DOHH2 (cell line): Measurements from ENCODE around the gene MACROD2.

Experiments used
- H3F3A ChIP-seq: fragments of 200-600 bp; sonication (generic), shearing (Covaris generic); 2 replicates; pipeline ENCODE4 v1.6.0; 2016; ENCODE audit warnings: antibody characterized with exemption, mild to moderate bottlenecking; ENCODE audit not compliant: control insufficient read depth, insufficient read depth
- H3K27ac ChIP-seq: fragments of 200-600 bp; sonication (generic); 2 replicates; pipeline ENCODE4 v1.5.1; 2014; ENCODE audit warnings: low read depth, mild to moderate bottlenecking, low read length, moderate library complexity
- H3K27me3 ChIP-seq: fragments of 200-600 bp; sonication (generic); 2 replicates; pipeline ENCODE4 v1.6.1; 2014; ENCODE audit warnings: mild to moderate bottlenecking, low read length, mixed read lengths; ENCODE audit not compliant: control insufficient read depth
- H3K36me3 ChIP-seq: fragments of 200-600 bp; sonication (generic); 2 replicates; pipeline ENCODE4 v1.6.1; 2014; ENCODE audit warnings: mild to moderate bottlenecking, low read length, moderate library complexity, mixed read lengths; ENCODE audit not compliant: control insufficient read depth
- H3K4me1 ChIP-seq: fragments of 200-600 bp; sonication (generic); 2 replicates; pipeline ENCODE4 v1.6.1; 2014; ENCODE audit warnings: mild to moderate bottlenecking, low read length, mixed read lengths; ENCODE audit not compliant: control insufficient read depth
- H3K4me2 ChIP-seq: fragments of 200-600 bp; sonication (generic); 2 replicates; pipeline ENCODE4 v1.6.0; 2014; ENCODE audit warnings: mild to moderate bottlenecking, low read length, moderate library complexity
- H3K4me3 ChIP-seq: fragments of 200-600 bp; sonication (generic); 2 replicates; pipeline ENCODE4 v1.5.1; 2014; ENCODE audit warnings: mild to moderate bottlenecking, low read length, mixed read lengths
- H3K79me2 ChIP-seq: fragments of 200-600 bp; sonication (generic); 2 replicates; pipeline ENCODE4 v1.6.1; 2014; ENCODE audit warnings: mild to moderate bottlenecking, low read length, mixed read lengths; ENCODE audit not compliant: control insufficient read depth
- H3K9me2 ChIP-seq: fragments of 200-600 bp; sonication (generic); replicated peaks from 2 replicates; pipeline ENCODE4 v1.6.1; 2014; ENCODE audit warnings: mild to moderate bottlenecking, low read length, mixed read lengths; ENCODE audit not compliant: control insufficient read depth
- H3K9me3 ChIP-seq: fragments of 200-600 bp; sonication (generic); 2 replicates; pipeline ENCODE4 v1.6.1; 2014; ENCODE audit warnings: antibody characterized with exemption, low read length, mixed read lengths; ENCODE audit not compliant: control insufficient read depth, insufficient read depth
- H4K20me1 ChIP-seq: fragments of 200-600 bp; sonication (generic); 2 replicates; pipeline ENCODE4 v1.6.0; 2014; ENCODE audit warnings: low read depth, mild to moderate bottlenecking, antibody characterized with exemption, low read length, moderate library complexity; ENCODE audit not compliant: control insufficient read depth, insufficient read depth
- CTCF ChIP-seq: fragments of 200-600 bp; sonication (generic); IDR thresholded peaks from one replicate; pipeline ENCODE4 v1.5.1; 2014; ENCODE audit warnings: antibody characterized with exemption, mild to moderate bottlenecking, low read depth, low read length; ENCODE audit not compliant: poor library complexity, severe bottlenecking
- EZH2phosphoT487 ChIP-seq: fragments of 200-600 bp; sonication (generic); IDR thresholded peaks from 2 replicates; pipeline ENCODE4 v1.6.1; 2017; ENCODE audit warnings: borderline replicate concordance, mild to moderate bottlenecking, antibody characterized with exemption, low read length, moderate library complexity, mixed read lengths

The MACROD2 gene

DNA sequence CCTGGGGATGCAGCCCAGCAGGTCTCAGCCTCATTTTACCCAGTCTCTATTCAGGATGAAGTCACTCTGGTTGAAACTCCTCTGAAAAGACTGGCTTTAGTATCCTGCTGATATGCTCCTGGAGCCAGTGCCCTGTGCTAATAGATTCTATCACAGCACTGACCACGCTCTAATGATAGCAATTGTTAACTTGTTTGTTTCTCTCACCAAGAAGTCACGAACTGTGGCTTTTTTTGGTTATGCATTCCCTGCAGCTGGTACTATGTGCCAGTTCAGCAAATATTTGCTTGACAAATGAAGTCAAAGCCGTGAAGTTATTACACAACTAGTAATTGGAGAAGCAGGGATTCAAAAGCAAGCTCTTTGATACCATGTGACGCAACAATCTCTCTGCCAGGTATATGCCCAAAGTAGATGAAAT is 1823.3 kb downstream of the MACROD2 start:
- Histone ChIP-seq H3K27ac (no peak overlapping the region), H3K79me2 (no peaks in the 10 kb centered on the region), H3K9me2 (no peaks in the 10 kb centered on the region), H3K4me3 (no peak overlapping the region), H4K20me1 (no peaks in the 10 kb centered on the region), H3K9me3 (no peaks in the 10 kb centered on the region), H3K27me3 (no peaks in the 10 kb centered on the region), H3K4me2 (no peak overlapping the region), H3K4me1 (no peaks in the 10 kb centered on the region), H3K36me3 (no peaks in the 10 kb centered on the region), H3F3A (no peaks in the 10 kb centered on the region)
- TF ChIP-seq EZH2phosphoT487 (no peak), CTCF (no peak)

GRCh38 chr20:15823718-15824117 is 1828.4 kb downstream of the MACROD2 start:
- Histone ChIP-seq H3K9me3 (no peaks in the 10 kb centered on the region), H3K4me1 (no peaks in the 10 kb centered on the region), H3K36me3 (no peaks in the 10 kb centered on the region), H3K27me3 (no peaks in the 10 kb centered on the region), H3F3A (no peaks in the 10 kb centered on the region), H3K4me2 (no peak overlapping the region), H3K9me2 (no peaks in the 10 kb centered on the region), H3K79me2 (no peaks in the 10 kb centered on the region), H4K20me1 (no peaks in the 10 kb centered on the region), H3K27ac (no peak overlapping the region), H3K4me3 (no peak overlapping the region)
- no peak for TF ChIP-seq CTCF
- TF ChIP-seq EZH2phosphoT487, result no peak

- Histone ChIP-seq H3K9me2 (no peaks in the 10 kb centered on the region), H3K4me2 (no peak overlapping the region), H3K4me3 (no peak overlapping the region), H3F3A (no peaks in the 10 kb centered on the region), H3K79me2 (no peaks in the 10 kb centered on the region), H3K27me3 (no peaks in the 10 kb centered on the region), H3K4me1 (no peaks in the 10 kb centered on the region), H3K36me3 (no peaks in the 10 kb centered on the region), H4K20me1 (no peaks in the 10 kb centered on the region), H3K9me3 (no peaks in the 10 kb centered on the region), H3K27ac (no peak overlapping the region)
- no peak for TF ChIP-seq EZH2phosphoT487
- no peak for TF ChIP-seq CTCF
Observed at GRCh38 chr20:15827628-15828027, 1832.3 kb downstream of the MACROD2 start.

GRCh38 chr20:15831201-15831600 is 1835.9 kb downstream of the MACROD2 start:
- Histone ChIP-seq H3F3A (no peaks in the 10 kb centered on the region), H3K9me2 (no peaks in the 10 kb centered on the region), H4K20me1 (no peaks in the 10 kb centered on the region), H3K9me3 (no peaks in the 10 kb centered on the region), H3K27me3 (no peaks in the 10 kb centered on the region), H3K27ac (no peak overlapping the region), H3K4me2 (no peak overlapping the region), H3K79me2 (no peaks in the 10 kb centered on the region), H3K36me3 (no peaks in the 10 kb centered on the region), H3K4me3 (no peak overlapping the region), H3K4me1 (no peaks in the 10 kb centered on the region)
- TF ChIP-seq CTCF (no peak), EZH2phosphoT487 (no peak)
